CD4-positive, alpha-beta T cell treated with Interleukin-21 for 1 hour (primary cell): ENCODE data around the gene PPT2.
"Not testable (repeated sequence)": the region's sequence is repeated elsewhere in the genome, so short reads cannot be mapped to it uniquely, and the experiment has no call there.

Source experiments
- DNase-seq: peaks from one replicate; pipeline ENCODE4 v3.0.0-alpha.2; 2020

Gene PPT2

GRCh38 chr6:32177788-32178546 lies 24.0 kb downstream of the PPT2 start, which contains the start of gene RNF5:
Gene RNF5 (plus strand): TSS chr6:32178405. CDS start chr6:32178512, 107 bp downstream.
- peak; percentile 100 for DNase-seq

GRCh38 chr6:32178547-32179440 lies 24.9 kb downstream of the PPT2 start:
- no peak for DNase-seq

- DNase-seq, result no peak
Measured at GRCh38 chr6:32179766-32180405, 25.9 kb downstream of the PPT2 start.

GRCh38 chr6:32181148-32181702 lies 27.3 kb downstream of the PPT2 start:
- DNase-seq, result no peak

- DNase-seq, result no peak
Measured at GRCh38 chr6:32181915-32182529, 28.1 kb downstream of the PPT2 start.

GRCh38 chr6:32182555-32182981 lies 28.6 kb downstream of the PPT2 start:
- no peak for DNase-seq

DNA sequence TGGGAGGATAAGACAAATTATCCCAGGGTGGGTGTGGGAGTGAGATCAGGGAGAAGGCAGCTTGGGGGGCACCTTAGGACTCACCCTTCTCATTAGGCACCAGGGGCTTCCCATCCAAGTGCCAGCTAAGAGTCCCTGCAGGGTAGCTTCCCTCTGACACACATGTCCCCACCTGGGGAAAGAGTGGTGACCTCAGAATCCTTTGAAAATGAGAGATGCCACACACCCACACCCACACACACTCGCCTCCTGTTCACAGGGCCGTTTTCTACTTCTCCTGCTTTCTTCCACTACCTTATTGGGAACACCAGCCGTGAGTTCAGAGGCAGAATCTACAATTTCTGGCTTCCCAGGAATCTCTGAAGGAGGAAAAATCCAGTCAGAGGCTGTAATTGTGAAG lies 29.1 kb downstream of the PPT2 start:
- DNase-seq, result no peak

- no peak for DNase-seq
Measured at GRCh38 chr6:32183483-32184083, 29.6 kb downstream of the PPT2 start.

- no peak for DNase-seq
Measured at GRCh38 chr6:32184084-32184640, 30.2 kb downstream of the PPT2 start, which contains the start of gene AGER. Gene AGER (minus strand): TSS chr6:32184253. CDS start chr6:32184222, 31 bp downstream.

DNA sequence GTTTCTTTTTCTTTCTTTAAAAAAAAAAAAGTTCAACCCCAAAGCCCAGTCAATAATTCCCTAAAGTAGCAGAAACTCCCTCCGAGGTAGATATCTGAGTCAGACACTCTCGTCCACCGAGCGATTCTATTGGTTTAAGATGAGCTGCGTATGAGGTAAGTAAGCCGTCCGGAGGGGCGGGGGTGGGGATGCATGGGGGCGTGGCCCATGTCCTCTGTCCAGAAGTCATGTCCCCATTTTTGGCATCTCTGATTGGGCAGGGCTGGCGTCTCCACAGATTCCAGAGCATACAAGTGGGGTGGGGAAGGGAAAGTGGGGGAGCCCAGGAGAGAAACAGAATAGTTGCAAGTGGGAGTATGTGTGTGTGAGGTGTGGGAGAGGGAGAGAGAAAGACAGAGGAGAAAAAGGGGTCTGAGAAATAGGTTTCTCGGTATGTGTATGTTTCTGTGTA lies 31.8 kb downstream of the PPT2 start:
- peak; percentile 79 for DNase-seq

GRCh38 chr6:32186151-32186840 lies 32.4 kb downstream of the PPT2 start:
- not testable (repeated sequence) for DNase-seq

- DNase-seq, result peak; percentile 19
Measured at GRCh38 chr6:32187009-32187709, 33.2 kb downstream of the PPT2 start.

GRCh38 chr6:32187725-32188380 lies 33.9 kb downstream of the PPT2 start:
- not testable (repeated sequence) for DNase-seq

DNA sequence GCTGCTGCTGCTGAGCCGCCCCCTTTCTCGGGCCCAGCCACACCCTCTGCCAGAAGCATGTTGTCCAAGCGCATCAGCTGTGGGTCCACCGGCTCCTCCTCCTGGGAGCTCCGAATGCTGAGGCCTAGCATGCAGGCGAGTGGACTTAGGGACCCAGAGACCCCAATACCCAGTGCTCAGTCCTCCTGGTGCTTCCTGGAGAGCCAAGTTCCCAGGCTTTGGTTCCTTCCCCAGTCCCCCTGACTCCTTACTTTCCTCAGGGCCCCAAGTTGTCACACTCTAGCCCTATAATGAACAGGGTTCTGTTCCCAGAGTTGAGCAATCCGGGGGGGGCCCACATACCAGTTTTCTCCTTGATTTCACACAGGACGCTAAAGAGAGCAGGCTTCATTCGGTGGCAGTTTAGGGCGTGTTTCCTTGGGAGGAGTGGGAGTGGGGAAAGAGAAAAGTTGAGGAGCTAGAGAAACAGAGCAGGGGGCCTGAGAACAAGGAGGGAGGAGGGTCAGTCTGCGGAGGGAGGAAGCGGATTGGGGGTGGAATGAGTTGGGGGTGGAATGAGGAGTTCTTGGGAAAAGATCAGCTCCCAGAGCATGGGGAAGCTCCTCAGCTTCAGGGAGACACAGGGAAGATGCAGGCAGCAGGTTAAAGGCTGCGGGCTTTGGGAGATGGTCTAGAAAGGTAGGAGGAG lies 34.6 kb downstream of the PPT2 start:
- DNase-seq, result no peak

DNA sequence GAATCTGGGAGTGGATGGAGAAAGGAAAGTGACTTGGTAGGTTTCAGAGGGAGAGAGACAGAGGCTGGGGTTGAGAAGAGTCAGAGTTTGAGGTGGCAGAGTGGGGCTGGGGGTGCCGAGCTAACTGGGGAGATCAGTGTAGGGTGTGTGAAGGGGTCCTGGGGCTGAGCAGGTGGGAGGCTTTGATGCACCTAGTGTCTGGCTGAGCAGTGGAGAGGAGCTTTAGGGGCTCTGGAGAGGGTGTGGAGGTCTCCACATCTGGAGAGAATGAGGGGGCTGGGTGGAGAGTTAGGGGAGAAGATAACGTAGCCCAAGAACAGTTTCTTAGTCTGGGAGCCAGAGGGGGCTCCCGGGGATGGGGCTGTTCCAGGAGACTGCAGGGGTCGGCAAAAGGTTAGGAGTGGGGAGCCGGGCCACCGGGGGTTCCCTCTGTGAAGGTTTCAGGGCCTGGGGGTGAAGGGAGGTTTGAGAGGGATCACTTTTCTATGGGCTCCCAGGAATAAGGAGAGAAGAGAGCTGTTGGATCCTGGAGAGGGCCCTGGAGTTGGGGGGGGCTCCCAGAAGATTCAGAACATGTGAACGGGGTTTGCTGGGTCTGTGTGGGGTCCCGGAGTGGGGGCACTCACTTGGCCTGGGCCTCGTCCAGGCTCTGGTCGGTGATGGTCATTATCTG lies 35.3 kb downstream of the PPT2 start:
- DNase-seq, result no peak

DNA sequence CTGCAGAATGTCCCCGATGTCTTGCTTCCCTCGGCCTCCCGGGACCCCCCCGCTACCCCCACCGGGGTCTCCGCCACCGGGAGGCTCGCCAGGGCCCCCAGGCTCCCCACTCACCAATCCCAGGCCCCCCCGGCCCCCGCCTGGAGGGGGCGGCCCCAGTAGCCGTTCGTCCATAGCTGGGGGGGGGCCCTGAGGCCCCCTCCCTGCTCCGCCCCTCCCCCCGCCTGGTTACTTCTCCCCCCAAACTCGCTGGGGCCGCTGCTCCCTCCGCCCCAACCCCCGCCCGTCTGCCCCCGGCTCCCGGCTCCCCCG lies 35.8 kb downstream of the PPT2 start:
- DNase-seq, result no peak

GRCh38 chr6:32190054-32190851 lies 36.3 kb downstream of the PPT2 start, which contains the start of gene PBX2:
Gene PBX2 (minus strand): TSS chr6:32190202. CDS start chr6:32189915, 287 bp downstream.
- DNase-seq, result peak; percentile 92
